ENCODE data around the gene SH3BP5.
A peak's percentile ranks its signal among the peaks of the same experiment; 100 is the strongest.

SH3BP5 gene, protein sequence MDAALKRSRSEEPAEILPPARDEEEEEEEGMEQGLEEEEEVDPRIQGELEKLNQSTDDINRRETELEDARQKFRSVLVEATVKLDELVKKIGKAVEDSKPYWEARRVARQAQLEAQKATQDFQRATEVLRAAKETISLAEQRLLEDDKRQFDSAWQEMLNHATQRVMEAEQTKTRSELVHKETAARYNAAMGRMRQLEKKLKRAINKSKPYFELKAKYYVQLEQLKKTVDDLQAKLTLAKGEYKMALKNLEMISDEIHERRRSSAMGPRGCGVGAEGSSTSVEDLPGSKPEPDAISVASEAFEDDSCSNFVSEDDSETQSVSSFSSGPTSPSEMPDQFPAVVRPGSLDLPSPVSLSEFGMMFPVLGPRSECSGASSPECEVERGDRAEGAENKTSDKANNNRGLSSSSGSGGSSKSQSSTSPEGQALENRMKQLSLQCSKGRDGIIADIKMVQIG

DNA sequence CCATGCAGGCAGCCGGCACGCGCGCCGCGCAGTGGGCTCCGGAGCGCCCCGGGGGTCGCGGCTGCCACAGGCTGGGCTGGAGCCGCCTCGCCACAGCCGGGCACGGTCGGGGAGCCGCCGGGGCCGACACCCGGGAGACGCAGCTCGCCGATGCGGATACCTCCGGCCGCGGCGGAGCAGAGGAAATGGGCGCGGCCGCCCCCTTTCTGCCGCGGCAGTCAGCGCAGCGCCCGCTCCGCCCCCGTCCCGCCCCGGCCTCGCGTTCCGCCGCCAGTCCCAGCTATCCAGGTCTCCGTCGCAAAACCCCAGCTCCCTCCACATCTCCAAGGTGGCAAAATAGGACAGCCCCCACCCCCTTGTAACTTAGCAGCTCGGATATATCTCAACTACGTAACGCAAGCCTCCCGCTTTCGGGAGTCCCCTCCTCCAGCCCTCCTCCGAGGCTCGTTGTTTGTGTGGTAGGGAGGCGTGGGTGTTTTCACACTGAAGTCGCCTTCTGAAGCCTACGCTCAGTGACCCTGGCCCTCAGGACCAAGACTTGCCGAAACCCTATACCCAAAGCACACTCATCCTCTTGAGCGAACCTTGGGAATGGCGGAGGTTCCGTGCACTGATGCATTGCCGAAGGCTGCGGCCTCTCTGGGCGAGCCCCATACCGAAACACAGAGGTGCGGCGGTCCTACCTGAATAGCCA, at the start of gene SH3BP5:
Gene SH3BP5 (minus strand): TSS at position 182 of the 694 bp plus-strand sequence. CDS start 178 bp downstream, at position 4.
- Histone ChIP-seq H3K27me3 (no peaks in the 10 kb centered on the region), H3K4me1 (peaks cover 0 to 31% (median 15%) of the 10 kb centered on the region in 4 donors), H3K4me3 (peak within 1 kb of the TSS; percentile 82 to 88), H3K36me3 (peaks cover 0 to 2% (median 0%) of the 10 kb centered on the region in 3 donors), H3K9me3 (no peaks in the 10 kb centered on the region), H3K27ac (peak within 1 kb of the TSS; percentile 88 to 93)
- intact Hi-C loops (cut with DNase I; ENCODE audit: low total_unique reads): loop anchor here (5.0 kb wide), 1 partner anchor 45 kb away; no protein-coding TSS in a partner anchor
- peak; percentile 64 to 90 for DNase-seq
- TF ChIP-seq, protein P1, sequence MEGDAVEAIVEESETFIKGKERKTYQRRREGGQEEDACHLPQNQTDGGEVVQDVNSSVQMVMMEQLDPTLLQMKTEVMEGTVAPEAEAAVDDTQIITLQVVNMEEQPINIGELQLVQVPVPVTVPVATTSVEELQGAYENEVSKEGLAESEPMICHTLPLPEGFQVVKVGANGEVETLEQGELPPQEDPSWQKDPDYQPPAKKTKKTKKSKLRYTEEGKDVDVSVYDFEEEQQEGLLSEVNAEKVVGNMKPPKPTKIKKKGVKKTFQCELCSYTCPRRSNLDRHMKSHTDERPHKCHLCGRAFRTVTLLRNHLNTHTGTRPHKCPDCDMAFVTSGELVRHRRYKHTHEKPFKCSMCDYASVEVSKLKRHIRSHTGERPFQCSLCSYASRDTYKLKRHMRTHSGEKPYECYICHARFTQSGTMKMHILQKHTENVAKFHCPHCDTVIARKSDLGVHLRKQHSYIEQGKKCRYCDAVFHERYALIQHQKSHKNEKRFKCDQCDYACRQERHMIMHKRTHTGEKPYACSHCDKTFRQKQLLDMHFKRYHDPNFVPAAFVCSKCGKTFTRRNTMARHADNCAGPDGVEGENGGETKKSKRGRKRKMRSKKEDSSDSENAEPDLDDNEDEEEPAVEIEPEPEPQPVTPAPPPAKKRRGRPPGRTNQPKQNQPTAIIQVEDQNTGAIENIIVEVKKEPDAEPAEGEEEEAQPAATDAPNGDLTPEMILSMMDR (IDR thresholded peaks at IDR 0.05): peak; percentile 82 to 87

DNA sequence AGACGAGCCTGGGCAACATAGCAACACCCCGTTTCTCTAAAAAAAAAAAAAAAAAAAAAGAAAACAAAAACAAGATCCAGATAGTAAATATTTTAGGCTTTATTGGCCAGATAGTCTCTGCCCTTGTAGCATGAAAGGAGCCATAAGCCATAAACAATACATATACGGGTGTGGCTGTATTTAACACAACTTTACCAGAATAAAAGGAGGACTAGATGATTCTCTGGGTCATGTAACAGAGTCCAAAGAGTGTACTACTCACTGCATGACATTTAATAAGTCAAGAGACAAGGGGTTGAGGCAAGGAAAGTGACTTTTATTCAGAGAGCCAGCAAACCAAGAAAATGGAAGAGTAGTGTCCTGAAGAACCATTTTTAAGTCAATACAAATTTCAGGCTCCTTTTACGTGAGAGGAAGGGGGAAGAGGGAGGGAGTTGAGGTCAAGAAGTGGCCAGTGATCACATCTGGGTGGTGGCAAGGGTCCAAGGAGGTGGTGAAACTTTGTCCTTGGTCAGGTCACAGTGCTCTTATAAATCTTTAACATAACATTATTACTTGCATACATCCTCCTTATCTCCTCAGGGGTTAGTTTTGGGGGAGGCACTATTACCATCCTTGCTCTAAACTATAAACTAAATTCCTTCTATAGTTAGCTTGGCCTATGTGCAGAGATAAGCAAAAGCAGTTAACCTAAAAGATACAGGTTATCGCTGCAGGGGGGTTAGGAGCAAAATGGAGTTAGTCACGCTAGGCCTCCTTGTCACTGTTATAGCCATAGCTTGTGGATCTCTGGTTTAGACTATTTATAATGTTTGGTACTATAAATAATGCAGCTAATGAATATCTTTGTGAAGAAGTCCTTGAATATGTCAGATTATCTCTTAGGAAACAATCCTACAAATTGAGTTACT, 48.8 kb upstream of the SH3BP5 start:
- DNase-seq: no peak
- peaks cover 0 to 4% (median 0%) of the 10 kb centered on the region in 4 donors for H3K4me1 ChIP-seq
- no peak overlapping the region for H3K27ac ChIP-seq
- no peaks in the 10 kb centered on the region for H3K27me3 ChIP-seq
- H3K36me3 ChIP-seq: no peaks in the 10 kb centered on the region
- intact Hi-C loops (cut with DNase I; ENCODE audit: low total_unique reads): no loop called here
- no peak overlapping the region for H3K4me3 ChIP-seq
- TF ChIP-seq, protein P1 (IDR thresholded peaks at IDR 0.05): no peak
- peaks cover 0 to 4% (median 2%) of the 10 kb centered on the region in 3 donors for H3K9me3 ChIP-seq

DNA sequence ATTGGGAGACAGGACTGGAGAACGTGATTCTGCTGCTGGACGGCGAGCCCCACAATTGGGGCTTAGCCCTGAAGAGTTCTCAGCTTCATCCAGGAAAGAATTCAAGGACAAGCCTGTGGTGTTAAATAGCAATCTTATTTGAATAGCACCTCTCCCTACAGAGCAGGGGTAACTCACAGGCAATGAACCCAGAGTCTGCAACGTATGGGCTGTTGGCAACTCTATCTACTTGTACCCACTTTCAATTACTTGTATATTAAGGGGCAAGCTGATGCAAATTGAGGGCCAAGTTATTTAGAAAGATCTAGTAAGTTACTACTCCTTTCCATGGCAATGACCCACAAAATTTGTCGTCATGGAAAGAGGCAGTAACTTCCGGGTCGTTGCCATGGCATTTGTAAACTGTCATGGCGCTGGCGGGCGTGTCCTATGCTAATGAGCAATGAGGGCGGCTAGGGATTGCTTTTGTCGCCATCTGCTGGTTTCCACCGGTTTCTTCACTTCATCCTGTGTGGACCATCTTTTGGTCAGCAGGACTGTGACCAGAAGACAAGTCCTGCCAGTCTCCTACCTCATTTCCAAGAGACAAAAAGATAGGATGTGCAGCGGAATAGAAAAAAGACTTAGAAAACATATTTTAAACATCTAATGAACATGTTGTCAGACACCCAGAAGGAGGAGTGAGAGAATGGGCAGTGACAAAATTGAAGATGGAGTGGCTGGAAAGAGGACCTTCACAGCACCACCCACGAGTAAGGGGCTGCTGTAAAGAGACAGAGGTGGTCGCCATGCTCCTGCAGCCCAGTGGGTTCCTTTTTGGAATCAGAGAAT, 45.8 kb upstream of the SH3BP5 start:
- H3K4me1 ChIP-seq: peaks cover 0 to 4% (median 0%) of the 10 kb centered on the region in 4 donors
- no peaks in the 10 kb centered on the region for H3K27me3 ChIP-seq
- DNase-seq: peak; percentile 96 to 97
- intact Hi-C loops (cut with DNase I; ENCODE audit: low total_unique reads): loop anchor here (5.0 kb wide), 2 partner anchors 46 to 111 kb away; partner anchors contain the start of gene SH3BP5
- no peaks in the 10 kb centered on the region for H3K9me3 ChIP-seq
- no peaks in the 10 kb centered on the region for H3K36me3 ChIP-seq
- TF ChIP-seq, protein P1 (IDR thresholded peaks at IDR 0.05): peak; percentile 85 to 96
- H3K4me3 ChIP-seq: no peak overlapping the region
- peak overlapping the region; percentile 68 to 75 for H3K27ac ChIP-seq

DNA sequence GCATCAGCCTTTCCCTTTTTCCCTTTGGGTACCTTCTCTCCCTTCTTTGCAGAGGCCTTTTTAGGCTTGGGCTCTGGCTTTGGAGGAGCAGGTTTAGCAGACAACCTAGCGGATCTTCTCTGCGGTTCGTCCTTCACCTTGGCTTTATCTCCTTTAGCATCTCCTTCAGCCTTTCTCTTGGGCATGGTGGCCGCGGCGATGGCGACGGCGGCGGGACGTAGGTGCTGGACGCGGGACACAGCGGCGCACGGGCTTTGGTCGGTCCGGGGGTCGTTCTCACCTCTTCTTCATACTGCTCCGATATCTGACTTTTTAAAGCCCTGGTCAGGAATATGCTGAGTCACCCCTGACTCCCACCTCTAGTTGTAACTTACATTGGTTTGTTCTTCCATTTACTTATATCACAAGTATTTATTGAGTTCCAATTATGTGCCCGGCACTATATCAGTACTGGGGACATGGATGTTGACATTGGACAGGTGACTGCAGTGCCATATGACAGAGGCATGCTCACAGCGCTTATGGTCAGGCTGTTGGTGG, 43.1 kb upstream of the SH3BP5 start:
- TF ChIP-seq, protein P1 (IDR thresholded peaks at IDR 0.05): no peak
- no peak overlapping the region for H3K4me3 ChIP-seq
- DNase-seq: no peak
- H3K36me3 ChIP-seq: no peaks in the 10 kb centered on the region
- no peaks in the 10 kb centered on the region for H3K27me3 ChIP-seq
- peaks cover 0 to 4% (median 0%) of the 10 kb centered on the region in 4 donors for H3K4me1 ChIP-seq
- no peaks in the 10 kb centered on the region for H3K9me3 ChIP-seq
- H3K27ac ChIP-seq: no peak overlapping the region
- intact Hi-C loops (cut with DNase I; ENCODE audit: low total_unique reads): loop anchor here (5.0 kb wide), 2 partner anchors 43 to 108 kb away; partner anchors contain the start of gene SH3BP5
